ENCODE data around the gene VSX2.

The VSX2 gene

GRCh38 chr14:74278080-74278479 is 38.8 kb downstream of the VSX2 start:
- Mint-ChIP-seq H3K27me3 (ENCODE audit: low read depth) (no peaks in the 10 kb centered on the region), H3K4me1 (ENCODE audit: low read depth) (no peaks in the 10 kb centered on the region), H3K36me3 (ENCODE audit: low read depth) (peaks cover 8% of the 10 kb centered on the region), H3K4me3 (no peak overlapping the region), H3K9me3 (peaks cover 6% of the 10 kb centered on the region), H3K27ac (no peak overlapping the region)
- DNase-seq (ENCODE audit: low spot score), result no peak

DNA sequence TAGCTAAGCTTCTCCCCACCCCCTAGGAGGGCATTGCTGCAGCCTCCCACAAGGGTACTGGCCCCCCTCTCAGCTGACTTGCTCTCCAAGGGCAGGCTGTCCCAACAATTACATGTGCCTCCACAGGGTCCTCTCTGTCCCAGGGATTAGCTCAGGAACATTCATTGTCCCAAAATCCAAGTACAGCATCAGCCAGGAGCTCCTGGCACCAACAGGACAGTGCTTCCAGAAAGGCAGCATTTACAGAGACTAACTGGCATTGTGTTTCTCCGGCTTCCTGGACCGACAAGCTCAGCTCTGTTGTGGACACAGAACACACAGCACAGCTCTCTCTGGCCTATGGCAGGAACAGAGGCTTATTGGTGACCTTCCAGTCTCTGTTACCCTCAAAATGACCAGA is 41.8 kb downstream of the VSX2 start:
- H3K27ac Mint-ChIP-seq, result no peak overlapping the region
- H3K27me3 Mint-ChIP-seq (ENCODE audit: low read depth), result no peaks in the 10 kb centered on the region
- H3K36me3 Mint-ChIP-seq (ENCODE audit: low read depth), result peaks cover 13% of the 10 kb centered on the region
- DNase-seq (ENCODE audit: low spot score), result no peak
- H3K4me1 Mint-ChIP-seq (ENCODE audit: low read depth), result no peaks in the 10 kb centered on the region
- no peak overlapping the region for H3K4me3 Mint-ChIP-seq
- H3K9me3 Mint-ChIP-seq, result peaks cover 6% of the 10 kb centered on the region

- Mint-ChIP-seq H3K27ac (no peak overlapping the region), H3K4me1 (ENCODE audit: low read depth) (no peaks in the 10 kb centered on the region), H3K27me3 (ENCODE audit: low read depth) (no peaks in the 10 kb centered on the region), H3K4me3 (no peak overlapping the region), H3K36me3 (ENCODE audit: low read depth) (peaks cover 19% of the 10 kb centered on the region), H3K9me3 (no peaks in the 10 kb centered on the region)
- no peak for DNase-seq (ENCODE audit: low spot score)
Observed at GRCh38 chr14:74286736-74287135, 47.5 kb downstream of the VSX2 start.

DNA sequence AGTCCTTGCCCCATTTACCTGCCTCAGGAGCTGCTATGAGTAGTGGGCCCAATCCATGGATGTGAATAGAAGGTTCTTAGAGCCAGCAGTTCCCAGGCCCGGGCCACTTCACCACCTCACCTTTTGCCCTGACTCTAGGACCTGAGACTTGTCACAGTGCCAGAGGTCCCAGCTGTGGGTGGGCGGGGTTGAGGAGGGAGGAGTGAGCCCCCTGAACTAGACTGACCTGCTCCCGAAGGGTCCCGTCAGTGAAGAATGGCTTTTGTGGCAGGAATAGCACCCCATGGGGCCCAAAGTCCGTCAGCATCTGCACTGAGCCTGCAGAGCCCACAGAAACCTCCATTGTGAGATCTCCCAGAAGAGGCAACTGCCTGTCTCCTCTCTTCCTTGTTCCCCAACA is 50.6 kb downstream of the VSX2 start:
- Mint-ChIP-seq H3K4me3 (no peak overlapping the region), H3K27ac (no peak overlapping the region), H3K27me3 (ENCODE audit: low read depth) (no peaks in the 10 kb centered on the region), H3K36me3 (ENCODE audit: low read depth) (peaks cover 16% of the 10 kb centered on the region), H3K9me3 (no peaks in the 10 kb centered on the region), H3K4me1 (ENCODE audit: low read depth) (no peaks in the 10 kb centered on the region)
- no peak for DNase-seq (ENCODE audit: low spot score)

GRCh38 chr14:74290415-74290814 is 51.2 kb downstream of the VSX2 start:
- no peak for DNase-seq (ENCODE audit: low spot score)
- H3K4me3 Mint-ChIP-seq, result no peak overlapping the region
- peaks cover 16% of the 10 kb centered on the region for H3K36me3 Mint-ChIP-seq (ENCODE audit: low read depth)
- no peak overlapping the region for H3K27ac Mint-ChIP-seq
- H3K9me3 Mint-ChIP-seq, result no peaks in the 10 kb centered on the region
- H3K27me3 Mint-ChIP-seq (ENCODE audit: low read depth), result no peaks in the 10 kb centered on the region
- H3K4me1 Mint-ChIP-seq (ENCODE audit: low read depth), result no peaks in the 10 kb centered on the region

- peaks cover 14% of the 10 kb centered on the region for H3K36me3 Mint-ChIP-seq (ENCODE audit: low read depth)
- H3K27ac Mint-ChIP-seq, result no peak overlapping the region
- DNase-seq (ENCODE audit: low spot score), result no peak
- H3K27me3 Mint-ChIP-seq (ENCODE audit: low read depth), result no peaks in the 10 kb centered on the region
- no peaks in the 10 kb centered on the region for H3K4me1 Mint-ChIP-seq (ENCODE audit: low read depth)
- no peak overlapping the region for H3K4me3 Mint-ChIP-seq
- H3K9me3 Mint-ChIP-seq, result no peaks in the 10 kb centered on the region
Observed at GRCh38 chr14:74292061-74292460, 52.8 kb downstream of the VSX2 start.

GRCh38 chr14:74293606-74294005 is 54.4 kb downstream of the VSX2 start:
- no peak overlapping the region for H3K4me3 Mint-ChIP-seq
- H3K36me3 Mint-ChIP-seq (ENCODE audit: low read depth), result peaks cover 18% of the 10 kb centered on the region
- peaks cover 2% of the 10 kb centered on the region for H3K4me1 Mint-ChIP-seq (ENCODE audit: low read depth)

GRCh38 chr14:74296037-74296467 is 56.8 kb downstream of the VSX2 start:
- Mint-ChIP-seq H3K27ac (no peak overlapping the region), H3K36me3 (ENCODE audit: low read depth) (peaks cover 23% of the 10 kb centered on the region), H3K4me1 (ENCODE audit: low read depth) (peaks cover 7% of the 10 kb centered on the region), H3K27me3 (ENCODE audit: low read depth) (no peaks in the 10 kb centered on the region), H3K4me3 (no peak overlapping the region), H3K9me3 (no peaks in the 10 kb centered on the region)
- DNase-seq (ENCODE audit: low spot score), result no peak

More at GRCh38 chr14:74293606-74294005, 54.4 kb downstream of the VSX2 start:
- H3K27me3 Mint-ChIP-seq (ENCODE audit: low read depth), result no peaks in the 10 kb centered on the region
- no peak for DNase-seq (ENCODE audit: low spot score)
- no peak overlapping the region for H3K27ac Mint-ChIP-seq
- H3K9me3 Mint-ChIP-seq, result no peaks in the 10 kb centered on the region

- Mint-ChIP-seq H3K27ac (no peak overlapping the region), H3K4me1 (ENCODE audit: low read depth) (peaks cover 13% of the 10 kb centered on the region), H3K9me3 (no peaks in the 10 kb centered on the region), H3K4me3 (no peak overlapping the region), H3K27me3 (ENCODE audit: low read depth) (no peaks in the 10 kb centered on the region), H3K36me3 (ENCODE audit: low read depth) (peaks cover 20% of the 10 kb centered on the region)
- no peak for DNase-seq (ENCODE audit: low spot score)
Observed at GRCh38 chr14:74297986-74298385, 58.7 kb downstream of the VSX2 start.

GRCh38 chr14:74299061-74299545 is 59.9 kb downstream of the VSX2 start:
- no peak overlapping the region for H3K4me3 Mint-ChIP-seq
- H3K4me1 Mint-ChIP-seq (ENCODE audit: low read depth), result peaks cover 18% of the 10 kb centered on the region
- no peaks in the 10 kb centered on the region for H3K27me3 Mint-ChIP-seq (ENCODE audit: low read depth)
- no peak for DNase-seq (ENCODE audit: low spot score)
- no peaks in the 10 kb centered on the region for H3K9me3 Mint-ChIP-seq
- peaks cover 20% of the 10 kb centered on the region for H3K36me3 Mint-ChIP-seq (ENCODE audit: low read depth)
- peak overlapping the region; percentile 68 for H3K27ac Mint-ChIP-seq

DNA sequence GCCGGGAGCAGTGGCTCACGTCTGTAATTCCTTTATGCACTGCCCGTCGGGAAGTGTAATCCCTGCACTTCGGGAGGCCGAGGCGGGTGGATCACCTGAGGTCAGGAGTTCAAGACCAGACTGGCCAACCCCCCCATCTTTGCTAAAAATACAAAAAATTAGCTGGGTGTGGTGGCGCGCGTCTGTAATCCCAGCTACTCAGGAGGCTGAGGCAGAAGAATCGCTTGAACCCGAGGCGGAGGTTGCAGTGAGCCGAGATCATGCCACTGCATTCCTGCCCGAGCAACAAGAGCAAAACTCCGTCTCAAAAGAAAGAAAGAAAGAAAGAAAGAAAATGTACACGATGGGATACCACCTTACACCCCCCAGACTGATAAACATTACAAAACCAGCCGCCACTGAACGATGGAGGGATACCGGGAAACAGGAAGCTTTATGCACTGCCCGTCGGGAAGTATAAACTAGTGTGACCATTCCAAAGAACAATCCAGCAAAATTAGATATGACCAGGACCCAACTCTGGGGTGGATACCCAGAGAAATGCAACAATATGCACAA is 62.4 kb downstream of the VSX2 start:
- DNase-seq (ENCODE audit: low spot score), result no peak
- Mint-ChIP-seq H3K36me3 (ENCODE audit: low read depth) (peaks cover 20% of the 10 kb centered on the region), H3K4me1 (ENCODE audit: low read depth) (peaks cover 18% of the 10 kb centered on the region), H3K9me3 (no peaks in the 10 kb centered on the region), H3K27me3 (ENCODE audit: low read depth) (no peaks in the 10 kb centered on the region), H3K27ac (peak overlapping the region; percentile 21), H3K4me3 (peak overlapping the region; percentile 99)

DNA sequence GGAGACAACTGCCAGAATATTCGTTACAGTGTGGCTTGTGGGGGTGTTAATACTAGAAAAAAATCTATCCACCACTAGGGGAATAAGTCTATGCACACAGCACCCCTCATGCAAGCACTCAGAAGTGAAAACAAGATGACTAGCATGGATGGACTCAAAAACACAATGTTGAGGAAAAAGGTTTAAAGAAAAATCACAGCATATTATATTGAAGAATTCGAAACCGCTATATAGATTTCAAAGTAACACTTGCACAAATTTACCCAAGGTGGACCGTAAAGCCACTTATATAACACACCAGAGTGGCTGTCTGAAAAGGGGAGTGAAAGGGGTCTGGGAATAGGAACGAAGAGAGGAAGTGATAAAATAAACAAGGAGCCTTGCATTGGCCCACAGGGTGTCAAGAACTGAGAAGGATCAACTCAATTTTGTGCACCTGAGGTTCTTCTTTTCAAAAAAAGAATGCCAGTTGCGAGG is 62.9 kb downstream of the VSX2 start:
- H3K36me3 Mint-ChIP-seq (ENCODE audit: low read depth), result peaks cover 18% of the 10 kb centered on the region
- peak; percentile 6 for DNase-seq (ENCODE audit: low spot score)
- no peaks in the 10 kb centered on the region for H3K27me3 Mint-ChIP-seq (ENCODE audit: low read depth)
- peak overlapping the region; percentile 95 for H3K27ac Mint-ChIP-seq
- no peaks in the 10 kb centered on the region for H3K9me3 Mint-ChIP-seq
- H3K4me1 Mint-ChIP-seq (ENCODE audit: low read depth), result peaks cover 18% of the 10 kb centered on the region
- H3K4me3 Mint-ChIP-seq, result peak overlapping the region; percentile 99

- DNase-seq (ENCODE audit: low spot score), result peak; percentile 88
- Mint-ChIP-seq H3K9me3 (no peaks in the 10 kb centered on the region), H3K4me3 (peak within 1 kb of the TSS; percentile 99), H3K27ac (peak within 1 kb of the TSS; percentile 95), H3K4me1 (ENCODE audit: low read depth) (peaks cover 18% of the 10 kb centered on the region), H3K27me3 (ENCODE audit: low read depth) (no peaks in the 10 kb centered on the region), H3K36me3 (ENCODE audit: low read depth) (peaks cover 14% of the 10 kb centered on the region)
Observed at GRCh38 chr14:74302634-74303569, 63.7 kb downstream of the VSX2 start, which contains the start of gene ABCD4. Gene ABCD4, minus strand, starts transcription at chr14:74302934. Its CDS starts 22 bp downstream, at chr14:74302912.

GRCh38 chr14:74308695-74309094 is 69.4 kb downstream of the VSX2 start:
- no peaks in the 10 kb centered on the region for H3K27me3 Mint-ChIP-seq (ENCODE audit: low read depth)
- H3K4me3 Mint-ChIP-seq, result no peak overlapping the region
- no peaks in the 10 kb centered on the region for H3K9me3 Mint-ChIP-seq
- H3K36me3 Mint-ChIP-seq (ENCODE audit: low read depth), result no peaks in the 10 kb centered on the region
- no peaks in the 10 kb centered on the region for H3K4me1 Mint-ChIP-seq (ENCODE audit: low read depth)
- no peak overlapping the region for H3K27ac Mint-ChIP-seq
- no peak for DNase-seq (ENCODE audit: low spot score)
